Neuronal stem cell (in vitro differentiated cells): Measurements from ENCODE around the gene JHY. TPM values are rescaled to one million over a fixed set of nuclear protein-coding genes. Genes with fewer than 3 reads are reported as not detected.

Experiments used
- DNase-seq: peaks from one replicate; pipeline ENCODE4 v3.0.0-alpha.2; 2013; ENCODE audit warnings: low spot score
- H2AFZ ChIP-seq: one replicate; pipeline ENCODE4 v1.6.1; 2013; ENCODE audit warnings: mild to moderate bottlenecking, low read length, inconsistent platforms
- H2AK5ac ChIP-seq: 2 replicates; pipeline ENCODE4 v1.6.1; 2013; ENCODE audit warnings: low read depth, mild to moderate bottlenecking, inconsistent platforms, low read length, moderate library complexity, mixed read lengths
- H2BK120ac ChIP-seq: 2 replicates; pipeline ENCODE4 v1.6.1; 2013; ENCODE audit warnings: low read depth, mild to moderate bottlenecking, inconsistent platforms, low read length, moderate library complexity, mixed read lengths
- H2BK12ac ChIP-seq: one replicate; pipeline ENCODE4 v1.6.1; 2013; ENCODE audit warnings: low read length, inconsistent platforms
- H2BK15ac ChIP-seq: 2 replicates; pipeline ENCODE4 v1.6.1; 2013; ENCODE audit warnings: mild to moderate bottlenecking, low read length, inconsistent platforms, mixed read lengths
- H2BK5ac ChIP-seq: one replicate; pipeline ENCODE4 v1.6.1; 2013; ENCODE audit warnings: inconsistent platforms, mild to moderate bottlenecking, low read length, moderate library complexity
- H3K14ac ChIP-seq: one replicate; pipeline ENCODE4 v1.6.1; 2013; ENCODE audit warnings: low read length, inconsistent platforms
- H3K18ac ChIP-seq: 2 replicates; pipeline ENCODE4 v1.6.1; 2013; ENCODE audit warnings: low read length, inconsistent platforms
- H3K23ac ChIP-seq: 2 replicates; pipeline ENCODE4 v1.6.1; 2013; ENCODE audit warnings: low read depth, mild to moderate bottlenecking, mixed read lengths, low read length, inconsistent platforms; ENCODE audit not compliant: poor library complexity
- H3K27ac ChIP-seq: replicated peaks from 3 replicates; pipeline ENCODE4 v1.5.1; 2013; ENCODE audit warnings: low read length, inconsistent platforms
- H3K27me3 ChIP-seq, 3 experiments: 2 replicates each; pipeline ENCODE4 v1.6.1; 2013; ENCODE audit warnings: low read length in 3 of 3, mild to moderate bottlenecking in 2 of 3, inconsistent platforms in 1 of 3, low read depth in 1 of 3, mixed read lengths in 1 of 3, moderate library complexity in 1 of 3; ENCODE audit not compliant: control insufficient read depth in 3 of 3, insufficient read depth in 3 of 3
- H3K36me3 ChIP-seq, 2 donors: replicated peaks in 1 of 2; 2 replicates each; pipeline ENCODE4 v1.6.1; 2013; ENCODE audit warnings: low read length in 2 of 2; ENCODE audit not compliant: control insufficient read depth in 2 of 2, insufficient read depth in 2 of 2
- H3K4ac ChIP-seq: 2 replicates; pipeline ENCODE4 v1.6.1; 2013; ENCODE audit warnings: inconsistent platforms, mild to moderate bottlenecking, low read length, moderate library complexity
- H3K4me1 ChIP-seq, 2 donors: 1 replicate in 1 of 2; 2 replicates in 1 of 2; pipeline ENCODE4 v1.6.1; 2013; ENCODE audit warnings: low read length in 2 of 2, low read depth in 1 of 2; ENCODE audit not compliant: control insufficient read depth in 2 of 2, insufficient read depth in 1 of 2
- H3K4me2 ChIP-seq: one replicate; pipeline ENCODE4 v1.6.1; 2013; ENCODE audit warnings: mild to moderate bottlenecking, low read length, inconsistent platforms; ENCODE audit not compliant: insufficient read depth, poor library complexity, severe bottlenecking
- H3K4me3 ChIP-seq, 2 donors: 2 replicates each; pipeline ENCODE4 v1.5.1; 2013; ENCODE audit warnings: low read length in 2 of 2, mild to moderate bottlenecking in 2 of 2, inconsistent platforms in 1 of 2, moderate library complexity in 1 of 2
- H3K79me1 ChIP-seq: one replicate; pipeline ENCODE4 v1.6.1; 2013; ENCODE audit warnings: low read depth, mild to moderate bottlenecking, inconsistent platforms, low read length, moderate library complexity
- H3K9ac ChIP-seq: one replicate; pipeline ENCODE4 v1.6.1; 2013; ENCODE audit warnings: mild to moderate bottlenecking, low read depth, low read length, inconsistent platforms; ENCODE audit not compliant: poor library complexity
- H3K9me3 ChIP-seq, 2 donors: replicated peaks in 1 of 2; 2 replicates each; pipeline versions ENCODE3 to v1.6.1; 2013; ENCODE audit warnings: low read length in 2 of 2, mild to moderate bottlenecking in 2 of 2, inconsistent platforms in 1 of 2, low read depth in 1 of 2, mixed read lengths in 1 of 2, moderate library complexity in 1 of 2; ENCODE audit not compliant: control insufficient read depth in 2 of 2, insufficient read depth in 1 of 2
- H4K8ac ChIP-seq: one replicate; pipeline ENCODE4 v1.6.1; 2013; ENCODE audit warnings: low read depth, mild to moderate bottlenecking, inconsistent platforms, low read length, moderate library complexity
- H4K91ac ChIP-seq: one replicate; pipeline ENCODE4 v1.6.1; 2013; ENCODE audit warnings: low read length, low read depth, mild to moderate bottlenecking, inconsistent platforms; ENCODE audit not compliant: poor library complexity
- WGBS, 2 donors: extraction: QIAGEN DNeasy Blood & Tissue Kit; methylation state at CpG; one replicate each; pipeline ENCODE4 v1.1.7; 2013; ENCODE audit warnings: missing lambda C conversion rate in 2 of 2, mixed read lengths in 1 of 2; ENCODE audit not compliant: insufficient read length in 2 of 2, insufficient replicate concordance in 1 of 2; ENCODE audit errors: extremely low coverage in 2 of 2; 5-methylcytosine and 5-hydroxymethylcytosine counted together
- polyA plus RNA-seq, 2 experiments: library from polyadenylated mRNA; stranded (reverse); fragments of 200-250 nt; gene quantifications; one replicate each; pipeline ENCODE4 v1.2.3, GENCODE V29; 2013

Gene JHY
- polyA plus RNA-seq (2013, experiment 1 of 2) = 2.7 TPM
- polyA plus RNA-seq (2013, experiment 2 of 2) = 2.9 TPM

DNA sequence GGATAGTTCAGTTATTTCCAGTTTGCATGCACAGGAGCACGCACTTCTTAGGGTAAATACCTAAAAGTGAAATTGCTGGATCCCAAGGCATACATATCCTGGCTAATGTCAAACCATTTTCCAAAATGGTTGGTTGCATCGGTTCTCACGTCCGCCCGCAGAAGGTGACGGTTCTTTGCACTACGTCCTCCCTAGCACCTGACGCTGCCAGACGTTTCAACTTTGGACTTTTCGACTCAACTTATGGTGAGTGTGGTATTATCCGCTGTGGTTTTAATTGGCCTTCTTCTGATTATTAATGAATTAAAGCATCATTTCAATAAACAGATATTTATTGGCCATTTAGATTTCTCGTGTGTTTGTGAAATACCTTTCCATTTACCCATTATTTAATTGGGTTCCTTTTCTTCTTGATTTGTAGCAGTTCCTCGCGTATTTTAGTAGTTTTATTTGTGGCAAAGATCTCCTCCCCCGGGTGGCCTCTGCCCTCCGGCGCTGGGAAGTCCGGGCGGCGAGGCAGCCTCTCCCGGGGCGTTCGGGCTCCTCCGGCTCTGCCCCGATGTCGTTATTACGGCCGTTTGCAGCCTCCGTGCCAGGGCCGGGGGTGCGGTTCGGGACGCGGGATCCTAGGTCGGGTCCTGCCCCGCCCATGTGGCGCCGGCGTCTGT lies at the start of gene JHY:
Gene JHY (plus strand): TSS at position 571 of the 668 bp plus-strand sequence. CDS start 3,091 bp downstream, outside the sequence.
- H3K23ac ChIP-seq = peak within 1 kb of the TSS; percentile 47
- H3K27me3 ChIP-seq = peaks cover 0 to 60% (median 7%) of the 10 kb centered on the region in 3 experiments
- no peak within 1 kb of the TSS for H3K27ac ChIP-seq
- DNase-seq = no peak
- H2BK15ac ChIP-seq = peak within 1 kb of the TSS; percentile 89
- H3K14ac ChIP-seq = peak within 1 kb of the TSS; percentile 66
- no peak within 1 kb of the TSS for H2BK12ac ChIP-seq
- H3K4me1 ChIP-seq = peaks cover 2 to 12% of the 10 kb centered on the region in 2 donors
- H4K8ac ChIP-seq = no peak within 1 kb of the TSS
- peak within 1 kb of the TSS; percentile 79 for H3K9ac ChIP-seq
- no peaks in the 10 kb centered on the region for H3K9me3 ChIP-seq
- H2AFZ ChIP-seq = peak within 1 kb of the TSS; percentile 96
- no peaks in the 10 kb centered on the region for H3K79me1 ChIP-seq
- no peak within 1 kb of the TSS for H2AK5ac ChIP-seq
- H3K18ac ChIP-seq = peak within 1 kb of the TSS; percentile 86
- H3K4ac ChIP-seq = no peak within 1 kb of the TSS
- H3K36me3 ChIP-seq = no peaks in the 10 kb centered on the region
- no peak within 1 kb of the TSS for H2BK5ac ChIP-seq
- no peak within 1 kb of the TSS for H2BK120ac ChIP-seq
- no CpG with 5 or more reads among the region's 39 CpGs for WGBS, 2 donors
- H4K91ac ChIP-seq = no peak within 1 kb of the TSS
- H3K4me3 ChIP-seq = peak within 1 kb of the TSS; percentile 38 to 85
- H3K4me2 ChIP-seq = peak within 1 kb of the TSS; percentile 84

DNA sequence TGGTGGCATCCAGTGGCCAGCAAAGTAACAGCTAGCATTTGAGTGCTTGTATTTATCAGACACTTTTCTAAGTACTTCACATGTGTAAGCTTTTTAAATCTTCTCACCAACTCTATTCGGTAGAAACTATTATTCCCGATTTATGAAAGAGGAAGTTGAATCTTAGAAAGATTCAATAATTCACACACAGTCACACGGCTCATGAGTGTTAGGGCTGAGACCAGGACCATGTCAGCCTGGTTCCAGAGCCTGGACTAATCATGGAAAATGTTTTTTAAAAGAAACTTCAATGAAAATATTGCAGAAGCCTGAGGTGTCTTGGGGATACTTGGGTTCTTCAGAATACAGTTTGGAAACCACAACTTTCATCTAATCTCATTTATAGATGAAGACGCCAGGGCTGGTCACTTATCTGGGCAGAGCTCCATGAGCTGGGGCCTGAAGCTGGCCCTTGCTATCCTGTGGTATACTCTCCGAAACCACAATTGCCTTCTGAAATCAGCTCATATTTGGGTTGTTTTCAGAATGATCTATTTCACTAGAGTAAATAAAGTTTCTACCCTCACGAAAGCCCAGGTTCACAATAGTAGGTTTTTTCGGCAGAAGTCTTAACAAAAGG lies 48.6 kb upstream of the JHY start:
- H3K18ac ChIP-seq = no peak overlapping the region
- no peak overlapping the region for H3K4ac ChIP-seq
- no peak overlapping the region for H3K4me3 ChIP-seq
- H2BK15ac ChIP-seq = no peak overlapping the region
- no peak for DNase-seq
- H3K27me3 ChIP-seq = no peaks in the 10 kb centered on the region
- no peak overlapping the region for H4K91ac ChIP-seq
- H4K8ac ChIP-seq = no peak overlapping the region
- H3K4me2 ChIP-seq = no peak overlapping the region
- H3K14ac ChIP-seq = no peak overlapping the region
- H3K79me1 ChIP-seq = no peaks in the 10 kb centered on the region
- H2BK120ac ChIP-seq = no peak overlapping the region
- no peak overlapping the region for H3K23ac ChIP-seq
- H2BK12ac ChIP-seq = no peak overlapping the region
- H2BK5ac ChIP-seq = no peak overlapping the region
- H3K36me3 ChIP-seq = no peaks in the 10 kb centered on the region
- no peak overlapping the region for H3K27ac ChIP-seq
- H2AK5ac ChIP-seq = no peak overlapping the region
- H2AFZ ChIP-seq = no peak overlapping the region
- H3K4me1 ChIP-seq = peaks cover 0 to 1% of the 10 kb centered on the region in 2 donors
- H3K9me3 ChIP-seq = no peaks in the 10 kb centered on the region
- WGBS, 2 donors = no CpG with 5 or more reads among the region's 7 CpGs
- H3K9ac ChIP-seq = no peak overlapping the region

DNA sequence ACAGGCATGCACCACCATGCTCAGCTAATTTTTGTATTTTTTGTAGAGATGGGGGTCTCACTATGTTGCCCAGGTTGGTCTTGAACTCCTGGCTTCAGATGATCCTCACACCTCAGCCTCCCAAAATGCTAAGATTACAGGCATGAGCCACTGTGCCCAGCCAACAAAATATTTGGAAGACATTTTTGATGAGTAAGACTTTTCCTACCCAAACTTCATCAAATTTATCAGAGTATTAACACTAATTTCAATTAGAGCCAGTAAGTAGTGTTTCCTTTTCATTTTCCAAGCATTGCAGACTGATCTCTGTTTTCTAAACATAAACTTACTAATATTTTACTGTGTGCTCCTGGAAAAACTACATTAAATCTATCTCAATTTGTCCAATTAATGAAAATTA lies 45.6 kb upstream of the JHY start:
- H2BK15ac ChIP-seq = no peak overlapping the region
- H3K4me2 ChIP-seq = no peak overlapping the region
- no peak overlapping the region for H4K91ac ChIP-seq
- no peak overlapping the region for H3K4me3 ChIP-seq
- H3K27me3 ChIP-seq = no peaks in the 10 kb centered on the region
- peaks cover 0 to 1% of the 10 kb centered on the region in 2 donors for H3K4me1 ChIP-seq
- no peaks in the 10 kb centered on the region for H3K9me3 ChIP-seq
- H4K8ac ChIP-seq = no peak overlapping the region
- no peak overlapping the region for H2BK12ac ChIP-seq
- no peak overlapping the region for H3K18ac ChIP-seq
- no peak overlapping the region for H2BK5ac ChIP-seq
- H3K27ac ChIP-seq = no peak overlapping the region
- H3K9ac ChIP-seq = no peak overlapping the region
- no peak overlapping the region for H2AK5ac ChIP-seq
- H2BK120ac ChIP-seq = no peak overlapping the region
- no peak overlapping the region for H3K23ac ChIP-seq
- H3K4ac ChIP-seq = no peak overlapping the region
- no peak overlapping the region for H3K14ac ChIP-seq
- no peaks in the 10 kb centered on the region for H3K36me3 ChIP-seq
- no peak for DNase-seq
- no peaks in the 10 kb centered on the region for H3K79me1 ChIP-seq
- H2AFZ ChIP-seq = no peak overlapping the region

DNA sequence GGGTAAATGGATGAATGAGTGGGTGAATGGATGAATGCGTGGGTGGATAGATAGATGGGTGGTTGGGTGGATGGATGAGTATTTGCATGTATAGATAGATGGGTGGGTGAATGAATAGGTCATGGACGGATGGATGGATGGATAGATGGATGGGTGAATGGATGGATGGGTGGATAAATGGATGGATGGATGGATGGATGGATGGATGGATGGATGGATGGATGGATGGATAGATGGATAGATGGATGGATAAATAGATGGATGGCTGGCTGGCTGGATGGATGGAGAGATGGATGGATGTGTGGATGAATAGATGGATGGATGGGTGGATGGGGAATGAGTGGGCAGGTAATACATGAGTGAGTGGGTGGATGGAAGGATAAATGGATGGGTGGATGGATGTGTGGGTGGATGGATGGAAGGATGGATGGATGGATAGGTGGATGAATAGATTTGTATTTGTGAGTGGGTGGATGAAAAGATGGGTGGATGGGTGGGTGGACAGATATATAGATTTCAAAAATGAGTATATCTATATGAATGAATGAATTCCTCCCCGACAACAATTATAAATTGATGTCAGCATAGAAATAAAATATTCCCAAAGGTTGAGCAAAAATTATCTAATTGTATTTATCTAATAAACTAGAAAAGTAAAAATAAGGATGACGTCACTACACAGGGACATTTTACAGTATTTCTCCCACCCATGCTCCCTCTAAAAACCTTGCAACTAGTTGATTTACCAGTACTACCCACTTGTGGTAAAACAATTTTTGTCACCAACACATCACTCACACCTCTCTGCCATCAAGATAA lies 44.8 kb upstream of the JHY start:
- H3K4ac ChIP-seq = no peak overlapping the region
- peaks cover 0 to 1% of the 10 kb centered on the region in 2 donors for H3K4me1 ChIP-seq
- no peak overlapping the region for H3K18ac ChIP-seq
- H3K27me3 ChIP-seq = no peaks in the 10 kb centered on the region
- no peak overlapping the region for H2BK120ac ChIP-seq
- no peaks in the 10 kb centered on the region for H3K79me1 ChIP-seq
- no peak overlapping the region for H4K91ac ChIP-seq
- no peak overlapping the region for H4K8ac ChIP-seq
- H2AK5ac ChIP-seq = no peak overlapping the region
- H3K23ac ChIP-seq = no peak overlapping the region
- H2AFZ ChIP-seq = no peak overlapping the region
- H3K4me3 ChIP-seq = no peak overlapping the region
- H3K14ac ChIP-seq = no peak overlapping the region
- no peak for DNase-seq
- no peak overlapping the region for H2BK5ac ChIP-seq
- no peak overlapping the region for H3K9ac ChIP-seq
- WGBS, 2 donors = 80 to 100% methylated on average over 1 of the region's 4 CpGs
- no peak overlapping the region for H3K27ac ChIP-seq
- H2BK12ac ChIP-seq = no peak overlapping the region
- H2BK15ac ChIP-seq = no peak overlapping the region
- H3K4me2 ChIP-seq = no peak overlapping the region
- H3K36me3 ChIP-seq = no peaks in the 10 kb centered on the region
- no peaks in the 10 kb centered on the region for H3K9me3 ChIP-seq
